GM12878 (cell line): ENCODE measurements around the gene EPHA7. TPM values are rescaled to one million over a fixed set of nuclear protein-coding genes. Genes with fewer than 3 reads are reported as not detected.

Source experiments
- ATAC-seq: fragments of 200-7000 bp; cut with Tn5 transposase; 3 replicates; pipeline ENCODE4 v1.9.1; 2020; ENCODE audit warnings: mild to moderate bottlenecking, moderate library complexity
- BruUV-seq: library from RNA; stranded (reverse); fragments of 400-500 nt; replicated peaks from 2 replicates; lab custom pipeline; 2021; lab: Mats Ljungman, UMichigan
- CTCF ChIA-PET: fragments of 300-600 bp; sonication (Branson Sonifier 250); formaldehyde crosslinking; extraction: SDS; loops from one replicate; lab custom pipeline; 2021; ENCODE audit warnings: inconsistent platforms; lab: Yijun Ruan, JAX
- POLR2A ChIA-PET: fragments of 350-600 bp; formaldehyde crosslinking; extraction: SDS; loops from one replicate; lab custom pipeline; 2021; ENCODE audit warnings: inconsistent platforms; lab: Charles Lee
- RAD21 ChIA-PET: fragments of 300-600 bp; sonication (Branson Sonifier 250); formaldehyde crosslinking; loops from one replicate; lab custom pipeline; 2023; ENCODE audit warnings: antibody characterized with exemption; ENCODE audit not compliant: unreplicated experiment; lab: Charles Lee
- SMC1A ChIA-PET: fragments of 300-600 bp; sonication (Branson Sonifier 250); formaldehyde crosslinking; loops from one replicate; lab custom pipeline; 2023; ENCODE audit not compliant: unreplicated experiment, uncharacterized antibody; lab: Charles Lee
- DNase-seq: peaks from one replicate; pipeline ENCODE4 v3.0.0-alpha.2; 2011; ENCODE audit warnings: low read depth, low spot score
- FAIRE-seq: peaks from 3 replicates; lab custom pipeline; 2011; peaks lifted over from hg19 to GRCh38; lab: Jason Lieb, UNC
- H2AFZ ChIP-seq: 2 replicates; pipeline ENCODE4 v1.6.0; 2011; ENCODE audit warnings: low read depth, low read length, control low read depth; ENCODE audit not compliant: control insufficient read depth
- H3K27ac ChIP-seq: 2 replicates; pipeline ENCODE4 v1.5.1; 2011; ENCODE audit warnings: control low read depth; ENCODE audit not compliant: control insufficient read depth, insufficient read depth
- H3K27me3 ChIP-seq, 2 experiments: replicated peaks in 1 of 2; 2 replicates each; pipeline versions ENCODE4 v1.6.0 to v1.6.1; 2011; ENCODE audit warnings: low read length in 1 of 2; ENCODE audit not compliant: control insufficient read depth in 2 of 2, insufficient read depth in 2 of 2
- H3K36me3 ChIP-seq, 2 experiments: 2 replicates each; pipeline ENCODE4 v1.5.1; 2011; ENCODE audit warnings: low read length in 1 of 2; ENCODE audit not compliant: control insufficient read depth in 2 of 2, insufficient read depth in 2 of 2
- H3K4me1 ChIP-seq: 2 replicates; pipeline ENCODE4 v1.6.1; 2011; ENCODE audit warnings: mild to moderate bottlenecking, low read length, moderate library complexity, mixed read lengths; ENCODE audit not compliant: control insufficient read depth, insufficient read depth
- H3K4me2 ChIP-seq: 2 replicates; pipeline ENCODE4 v1.6.0; 2011; ENCODE audit warnings: control low read depth; ENCODE audit not compliant: control insufficient read depth, insufficient read depth
- H3K4me3 ChIP-seq: fragments of 200-600 bp; sonication (generic); 2 replicates; pipeline ENCODE4 v1.5.1; 2016
- H3K79me2 ChIP-seq: 2 replicates; pipeline ENCODE4 v1.6.0; 2011; ENCODE audit warnings: low read length; ENCODE audit not compliant: control insufficient read depth, insufficient read depth
- H3K9ac ChIP-seq: 2 replicates; pipeline ENCODE4 v1.8.0; 2011; ENCODE audit warnings: low read length, control low read depth, mixed read lengths; ENCODE audit not compliant: control insufficient read depth, insufficient read depth
- H3K9me3 ChIP-seq: replicated peaks from 3 replicates; pipeline ENCODE4 v1.5.1; 2011; ENCODE audit warnings: mild to moderate bottlenecking, low read length; ENCODE audit not compliant: control insufficient read depth, insufficient read depth
- H4K20me1 ChIP-seq: 2 replicates; pipeline ENCODE4 v1.6.0; 2011; ENCODE audit not compliant: control insufficient read depth, insufficient read depth
- BCL11A ChIP-seq: IDR thresholded peaks from 2 replicates; pipeline ENCODE4 v1.6.1; 2011; ENCODE audit warnings: low read depth, low read length
- CBFB ChIP-seq: IDR thresholded peaks from 2 replicates; pipeline ENCODE4 v1.6.1; 2016; ENCODE audit warnings: antibody characterized with exemption, low read depth
- CREB1 ChIP-seq: IDR thresholded peaks from 2 replicates; pipeline ENCODE4 v1.6.1; 2012; ENCODE audit warnings: low read depth, mild to moderate bottlenecking, inconsistent platforms
- CREM ChIP-seq: IDR thresholded peaks from 2 replicates; pipeline ENCODE4 v1.6.1; 2014; ENCODE audit warnings: antibody characterized with exemption, low read depth
- EED ChIP-seq: sonication (generic); IDR thresholded peaks from 2 replicates; pipeline ENCODE4 v1.6.1; 2016; ENCODE audit warnings: antibody characterized with exemption, low read depth
- HSF1 ChIP-seq: fragments of 150-350 bp; IDR thresholded peaks from 2 replicates; pipeline ENCODE4 v1.6.1; 2014; ENCODE audit warnings: mild to moderate bottlenecking, low read depth, low read length
- KAT2A ChIP-seq: conservative IDR thresholded peaks from 2 replicates; pipeline ENCODE4 v1.6.1; 2011; ENCODE audit warnings: low read depth, low read length; ENCODE audit not compliant: control insufficient read depth
- NFXL1 ChIP-seq: fragments of 450-650 bp; IDR thresholded peaks from 2 replicates; pipeline ENCODE4 v1.6.1; 2017; ENCODE audit warnings: antibody characterized with exemption, mild to moderate bottlenecking, borderline replicate concordance
- PKNOX1 ChIP-seq: fragments of 450-650 bp; IDR thresholded peaks from 2 replicates; pipeline ENCODE4 v1.6.1; 2016; ENCODE audit warnings: mild to moderate bottlenecking
- POLR2AphosphoS5 ChIP-seq: IDR thresholded peaks from 2 replicates; pipeline ENCODE4 v1.6.1; 2011; ENCODE audit warnings: mild to moderate bottlenecking, low read length, inconsistent platforms
- TAF1 ChIP-seq: IDR thresholded peaks from 2 replicates; pipeline ENCODE4 v1.6.1; 2011; ENCODE audit warnings: mild to moderate bottlenecking, low read depth, low read length, borderline replicate concordance
- TCF3 ChIP-seq: IDR thresholded peaks from 2 replicates; pipeline ENCODE4 v1.6.1; 2012; ENCODE audit warnings: low read depth, mild to moderate bottlenecking, low read length, borderline replicate concordance; ENCODE audit not compliant: insufficient read depth
- ZBTB33 ChIP-seq: fragments of 450-650 bp; IDR thresholded peaks from 2 replicates; pipeline ENCODE4 v1.6.1; 2017; ENCODE audit warnings: mild to moderate bottlenecking
- WGBS: methylation state at CpG from one replicate; pipeline ENCODE4 v1.1.6; 2016; ENCODE audit warnings: low lambda C conversion rate; ENCODE audit not compliant: insufficient replicate concordance, insufficient coverage; ENCODE audit errors: missing lambda C conversion rate; 5-methylcytosine and 5-hydroxymethylcytosine counted together
- in situ Hi-C: fragments of 300-500 bp; cut with MboI; formaldehyde crosslinking; loops from 9 replicates; pipeline ENCODE4 v1.14.3; 2018; ENCODE audit warnings: mixed read lengths
- intact Hi-C: fragments of 100-400 bp; cut with micrococcal nuclease; formaldehyde crosslinking; loops from one replicate; pipeline ENCODE4 v1.14.2; 2022; ENCODE audit not compliant: unreplicated experiment
- polyA plus RNA-seq, 11 experiments: library from polyadenylated mRNA; depleted of rRNA in 4 of 11; unstranded in 6 of 11; stranded (reverse) in 5 of 11; fragments of >200 nt; fragmentation: Nextera tagmentation in 4 of 11; fragmentation: Illumina TruSeq in 1 of 11; extraction: Ambion mirVana in 4 of 11; extraction: Trizol in 1 of 11; gene quantifications; 1 replicate in 1 of 11; 2 replicates in 10 of 11; pipeline versions ENCODE4 v1.2.1 to v1.2.3, GENCODE V29; 2011 to 2016; ENCODE audit warnings: inconsistent platforms in 2 of 11, missing spikeins in 2 of 11, low read depth in 1 of 11
- total RNA-seq, 4 experiments: library from RNA; depleted of rRNA in 3 of 4; stranded (reverse); fragments of >200 nt in 3 of 4; fragmentation: Illumina TruSeq in 1 of 4; extraction: Trizol in 1 of 4; gene quantifications; 2 replicates each; pipeline versions ENCODE4 v1.2.1 to v1.2.3, GENCODE V29; 2013 to 2021
- TF ChIP-seq, protein P1 (sequence below): IDR thresholded peaks from 2 replicates; pipeline ENCODE4 v1.6.1; 2012; ENCODE audit warnings: low read length, inconsistent platforms
- TF ChIP-seq, protein P2 (sequence below): fragments of 450-650 bp; formaldehyde crosslinking; IDR thresholded peaks from 2 replicates; pipeline ENCODE4 v1.4.0; 2020; ENCODE audit warnings: mild to moderate bottlenecking, moderate library complexity

EPHA7 gene
- total and polyA plus RNA-seq, 10 of the 15 experiments (the other 5 are each of a cell fraction or from before 2014, with no cell fraction given) = not detected

DNA sequence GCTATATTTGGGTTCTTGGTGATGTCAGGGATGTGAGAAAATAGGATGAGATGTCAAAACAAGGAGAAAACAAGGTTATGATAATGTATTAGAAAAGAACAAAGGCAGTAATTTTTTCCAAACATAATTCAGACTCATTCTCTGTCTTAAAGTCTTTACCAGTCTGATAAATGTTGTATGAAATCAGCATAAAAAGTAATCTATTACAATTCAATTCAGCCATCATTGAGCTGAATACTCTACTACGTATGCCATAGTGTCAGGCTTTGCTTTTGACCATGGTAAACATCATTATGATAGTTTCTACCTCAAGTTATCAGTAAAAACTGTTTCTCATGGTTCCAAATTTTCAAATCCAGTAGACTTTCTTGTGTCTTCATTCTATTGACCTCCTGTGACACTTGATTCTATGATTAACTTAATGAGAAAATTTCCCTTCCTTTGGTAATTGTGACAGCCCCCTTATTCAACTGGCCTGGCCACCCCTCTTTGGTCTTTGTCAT lies 75.0 kb downstream of the EPHA7 start:
- Histone ChIP-seq H3K4me2 (no peak overlapping the region), H3K79me2 (no peaks in the 10 kb centered on the region), H3K36me3 (no peaks in the 10 kb centered on the region), H3K4me3 (no peak overlapping the region), H2AFZ (no peak overlapping the region), H3K9ac (no peak overlapping the region), H3K27ac (no peak overlapping the region), H3K27me3 (no peaks in the 10 kb centered on the region), H4K20me1 (no peaks in the 10 kb centered on the region), H3K4me1 (no peaks in the 10 kb centered on the region), H3K9me3 (no peaks in the 10 kb centered on the region)
- ATAC-seq = no peak
- in situ Hi-C loops = no loop called here
- no peak for TF ChIP-seq ZBTB33
- TF ChIP-seq BCL11A = no peak
- TF ChIP-seq CBFB = no peak
- TF ChIP-seq PKNOX1 = no peak
- TF ChIP-seq TCF3 = no peak
- TF ChIP-seq HSF1 = no peak
- TF ChIP-seq TAF1 = no peak
- TF ChIP-seq KAT2A = no peak
- no peak for TF ChIP-seq POLR2AphosphoS5
- TF ChIP-seq EED = no peak
- TF ChIP-seq, protein P1, sequence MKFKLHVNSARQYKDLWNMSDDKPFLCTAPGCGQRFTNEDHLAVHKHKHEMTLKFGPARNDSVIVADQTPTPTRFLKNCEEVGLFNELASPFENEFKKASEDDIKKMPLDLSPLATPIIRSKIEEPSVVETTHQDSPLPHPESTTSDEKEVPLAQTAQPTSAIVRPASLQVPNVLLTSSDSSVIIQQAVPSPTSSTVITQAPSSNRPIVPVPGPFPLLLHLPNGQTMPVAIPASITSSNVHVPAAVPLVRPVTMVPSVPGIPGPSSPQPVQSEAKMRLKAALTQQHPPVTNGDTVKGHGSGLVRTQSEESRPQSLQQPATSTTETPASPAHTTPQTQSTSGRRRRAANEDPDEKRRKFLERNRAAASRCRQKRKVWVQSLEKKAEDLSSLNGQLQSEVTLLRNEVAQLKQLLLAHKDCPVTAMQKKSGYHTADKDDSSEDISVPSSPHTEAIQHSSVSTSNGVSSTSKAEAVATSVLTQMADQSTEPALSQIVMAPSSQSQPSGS = no peak
- no peak for TF ChIP-seq CREM
- no peak for TF ChIP-seq CREB1
- TF ChIP-seq, protein P2, sequence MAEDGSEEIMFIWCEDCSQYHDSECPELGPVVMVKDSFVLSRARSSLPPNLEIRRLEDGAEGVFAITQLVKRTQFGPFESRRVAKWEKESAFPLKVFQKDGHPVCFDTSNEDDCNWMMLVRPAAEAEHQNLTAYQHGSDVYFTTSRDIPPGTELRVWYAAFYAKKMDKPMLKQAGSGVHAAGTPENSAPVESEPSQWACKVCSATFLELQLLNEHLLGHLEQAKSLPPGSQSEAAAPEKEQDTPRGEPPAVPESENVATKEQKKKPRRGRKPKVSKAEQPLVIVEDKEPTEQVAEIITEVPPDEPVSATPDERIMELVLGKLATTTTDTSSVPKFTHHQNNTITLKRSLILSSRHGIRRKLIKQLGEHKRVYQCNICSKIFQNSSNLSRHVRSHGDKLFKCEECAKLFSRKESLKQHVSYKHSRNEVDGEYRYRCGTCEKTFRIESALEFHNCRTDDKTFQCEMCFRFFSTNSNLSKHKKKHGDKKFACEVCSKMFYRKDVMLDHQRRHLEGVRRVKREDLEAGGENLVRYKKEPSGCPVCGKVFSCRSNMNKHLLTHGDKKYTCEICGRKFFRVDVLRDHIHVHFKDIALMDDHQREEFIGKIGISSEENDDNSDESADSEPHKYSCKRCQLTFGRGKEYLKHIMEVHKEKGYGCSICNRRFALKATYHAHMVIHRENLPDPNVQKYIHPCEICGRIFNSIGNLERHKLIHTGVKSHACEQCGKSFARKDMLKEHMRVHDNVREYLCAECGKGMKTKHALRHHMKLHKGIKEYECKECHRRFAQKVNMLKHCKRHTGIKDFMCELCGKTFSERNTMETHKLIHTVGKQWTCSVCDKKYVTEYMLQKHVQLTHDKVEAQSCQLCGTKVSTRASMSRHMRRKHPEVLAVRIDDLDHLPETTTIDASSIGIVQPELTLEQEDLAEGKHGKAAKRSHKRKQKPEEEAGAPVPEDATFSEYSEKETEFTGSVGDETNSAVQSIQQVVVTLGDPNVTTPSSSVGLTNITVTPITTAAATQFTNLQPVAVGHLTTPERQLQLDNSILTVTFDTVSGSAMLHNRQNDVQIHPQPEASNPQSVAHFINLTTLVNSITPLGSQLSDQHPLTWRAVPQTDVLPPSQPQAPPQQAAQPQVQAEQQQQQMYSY (CRISPR knock-in tag) = no peak
- TF ChIP-seq NFXL1 = no peak
- no TSS peak for BruUV-seq
- SMC1A ChIA-PET = no interaction called here
- intact Hi-C loops = no loop called here
- 0% methylated on average over 1 of the region's 1 CpG for WGBS
- POLR2A ChIA-PET = no interaction called here
- RAD21 ChIA-PET = no interaction called here
- no peak for DNase-seq
- CTCF ChIA-PET = no interaction called here
- FAIRE-seq = no peak
